NCI-H510A treated with DMSO at 0.1 percent for 48 hours (cell line): Measurements from ENCODE around the gene TRAPPC10.
"Not testable (repeated sequence)": the region's sequence is repeated elsewhere in the genome, so short reads cannot be mapped to it uniquely, and the experiment has no call there.

Experiments
- DNase-seq: peaks from one replicate; lab custom pipeline; 2025; lab: John Stamatoyannopoulos, UW

Gene TRAPPC10

GRCh38 chr21:44145616-44146015 is 133.5 kb downstream of the TRAPPC10 start:
- DNase-seq = not testable (repeated sequence)

DNA sequence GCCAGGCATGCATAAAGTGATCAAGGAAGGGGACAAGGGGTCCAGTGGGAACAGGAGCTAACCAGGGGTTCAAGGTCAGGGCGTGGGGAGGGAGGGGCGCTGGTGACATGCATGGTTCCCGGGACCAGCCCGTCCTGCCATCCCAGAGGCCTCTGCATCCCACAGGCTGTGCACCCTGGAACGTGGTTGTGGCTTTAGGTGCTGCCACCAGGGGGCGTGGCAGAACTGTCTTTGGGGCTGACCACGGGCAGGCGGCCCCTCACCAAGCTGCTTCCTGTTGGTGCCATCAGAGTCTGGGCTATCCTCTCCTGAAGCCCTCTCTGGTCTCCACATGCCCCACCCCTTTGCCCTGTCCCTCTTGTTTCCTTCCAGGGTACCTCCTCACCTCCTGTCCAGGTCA is 135.0 kb downstream of the TRAPPC10 start:
- not testable (repeated sequence) for DNase-seq

- DNase-seq = not testable (repeated sequence)
These were observed 138.1 kb downstream of the TRAPPC10 start for GRCh38 chr21:44150255-44150654.

DNA sequence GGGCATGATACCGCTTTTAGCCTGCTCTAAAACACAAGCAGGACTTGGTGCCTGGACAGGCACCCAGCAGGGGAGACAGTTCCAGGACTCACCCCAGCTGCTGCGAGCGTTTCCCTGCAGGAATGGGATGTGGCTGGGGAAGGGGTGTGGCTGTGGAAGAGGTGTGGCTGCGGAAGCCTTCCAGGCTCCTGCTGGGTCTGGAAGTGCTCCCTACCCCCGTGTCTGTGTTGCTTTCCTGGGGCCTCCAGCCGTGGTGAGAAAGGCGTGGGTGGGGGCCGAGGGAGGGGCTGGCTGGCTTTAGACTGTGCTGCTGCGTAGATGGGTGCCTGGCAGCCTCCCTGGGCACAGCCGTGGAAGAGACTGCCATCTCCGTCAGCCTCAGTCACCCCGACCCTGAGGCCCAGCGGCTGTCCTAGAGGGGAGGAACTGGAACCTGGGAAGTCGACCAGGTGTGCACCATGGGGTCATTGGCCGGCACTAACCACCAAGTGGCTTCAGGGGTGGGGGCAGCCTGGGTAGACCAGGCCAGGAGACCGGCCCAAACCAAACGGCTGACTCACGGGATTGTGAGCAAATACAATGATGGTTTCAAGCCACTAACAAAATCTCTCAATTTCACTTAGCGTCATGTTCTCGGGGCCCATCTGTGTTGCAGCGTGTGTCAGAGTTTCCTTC is 141.2 kb downstream of the TRAPPC10 start:
- DNase-seq = not testable (repeated sequence)

DNA sequence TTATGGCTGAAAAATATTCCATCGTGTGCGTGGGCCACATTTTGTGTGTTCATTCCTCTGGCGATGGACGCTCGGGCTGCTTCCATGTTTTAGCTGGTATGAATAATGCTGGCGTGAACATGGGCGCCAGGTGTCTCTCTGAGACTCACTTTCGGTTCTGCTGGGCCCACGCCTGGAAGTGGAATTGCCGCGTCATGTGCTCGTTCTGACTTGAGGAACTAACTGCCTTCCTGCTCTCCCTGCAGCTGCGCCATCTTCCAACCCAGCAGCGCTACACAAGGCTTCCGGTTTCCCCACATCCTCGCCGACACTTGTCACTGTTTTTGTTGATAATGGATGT is 141.8 kb downstream of the TRAPPC10 start:
- DNase-seq = not testable (repeated sequence)

DNA sequence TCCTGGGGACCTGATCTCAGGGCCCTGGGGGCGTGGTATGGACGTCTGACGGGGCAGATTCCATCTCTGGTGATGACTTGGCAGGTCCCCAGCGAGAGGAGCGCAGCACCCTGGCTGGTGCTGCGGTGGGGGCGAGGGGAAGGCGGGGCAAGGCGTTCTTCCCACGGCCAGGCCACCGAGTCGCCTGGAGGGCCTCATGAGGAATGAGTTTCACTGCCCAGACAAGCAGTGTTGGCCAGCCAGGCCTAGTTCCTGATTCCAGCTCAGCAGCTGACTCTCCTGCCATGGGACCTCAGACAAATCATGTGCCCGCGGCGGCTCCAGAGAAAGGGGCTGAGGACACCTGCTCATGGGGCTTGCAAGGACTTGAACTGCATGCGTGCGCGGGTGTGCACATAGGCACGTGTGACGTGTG is 142.7 kb downstream of the TRAPPC10 start:
- DNase-seq = not testable (repeated sequence)

GRCh38 chr21:44155231-44155993 is 143.3 kb downstream of the TRAPPC10 start:
- not testable (repeated sequence) for DNase-seq

DNA sequence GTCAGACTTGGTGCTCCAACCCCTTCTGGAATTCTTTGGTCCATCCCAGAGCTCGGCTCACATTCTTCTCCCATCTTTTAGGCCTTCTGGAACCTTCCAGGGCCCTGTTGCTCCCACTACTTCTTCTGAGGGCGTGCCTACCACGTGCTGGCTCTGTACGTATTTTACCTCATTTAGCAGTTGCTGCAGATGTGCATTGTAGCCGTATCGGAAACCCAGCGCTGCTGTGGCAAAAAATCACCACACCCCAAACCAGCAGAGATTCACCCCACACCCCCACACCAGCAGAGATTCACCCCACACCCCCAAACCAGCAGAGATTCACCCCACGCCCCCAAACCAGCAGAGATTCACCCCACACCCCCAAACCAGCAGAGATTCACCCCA is 143.9 kb downstream of the TRAPPC10 start:
- DNase-seq = not testable (repeated sequence)
